ENCODE results near the gene PCBP3.
"Not testable (repeated sequence)": the region's sequence is repeated elsewhere in the genome, so short reads cannot be mapped to it uniquely, and the experiment has no call there.

PCBP3 gene

DNA sequence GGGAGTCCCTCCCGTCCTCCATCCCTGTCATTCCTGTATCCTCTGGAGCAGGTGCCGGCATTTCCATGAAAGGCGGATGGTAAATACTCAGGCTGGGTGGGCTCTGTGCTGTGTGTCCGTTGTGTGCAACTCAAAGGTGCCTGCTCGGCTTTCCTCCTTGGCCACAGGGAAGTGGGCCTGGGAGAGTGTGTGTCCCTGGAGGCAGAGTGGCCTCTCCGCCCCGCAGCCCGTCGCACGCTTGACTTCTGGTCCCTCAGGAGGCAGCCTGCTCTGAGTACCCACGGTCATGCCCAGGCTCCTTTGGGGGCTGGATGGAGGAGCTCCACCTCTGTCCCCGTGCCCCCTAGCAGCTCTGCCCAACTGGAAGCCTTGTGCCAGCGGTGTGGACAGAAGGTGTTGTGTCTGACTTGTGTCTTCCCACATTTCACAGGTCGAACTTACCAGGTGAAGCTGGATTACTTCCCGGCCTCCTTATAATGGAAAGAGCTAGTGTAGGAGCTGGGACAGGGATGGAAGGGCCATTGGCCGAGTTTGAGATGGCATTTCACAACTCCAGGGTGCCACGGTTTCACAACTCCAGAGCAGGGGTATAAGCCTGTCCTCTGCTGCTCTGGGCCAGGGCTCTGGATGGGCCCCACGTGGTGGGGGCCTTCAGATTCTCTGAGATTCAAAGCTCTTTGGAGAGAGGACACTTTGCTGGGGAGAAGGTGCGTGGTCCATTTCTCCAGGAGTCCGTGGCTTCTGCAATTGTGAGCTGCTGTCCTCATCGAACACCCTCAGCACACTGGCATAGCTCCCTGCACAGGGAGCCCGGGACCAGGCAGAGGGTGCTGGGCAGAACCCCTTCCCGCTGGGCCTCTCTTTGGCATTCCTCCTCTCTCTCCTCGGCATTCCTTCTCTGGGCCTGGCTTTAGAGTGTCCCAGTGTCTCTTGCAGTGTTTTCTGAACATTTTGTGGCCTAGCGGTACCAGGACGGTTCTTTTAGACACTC is 185.3 kb downstream of the PCBP3 start:
- no peak for DNase-seq (ENCODE audit: low read depth)

DNA sequence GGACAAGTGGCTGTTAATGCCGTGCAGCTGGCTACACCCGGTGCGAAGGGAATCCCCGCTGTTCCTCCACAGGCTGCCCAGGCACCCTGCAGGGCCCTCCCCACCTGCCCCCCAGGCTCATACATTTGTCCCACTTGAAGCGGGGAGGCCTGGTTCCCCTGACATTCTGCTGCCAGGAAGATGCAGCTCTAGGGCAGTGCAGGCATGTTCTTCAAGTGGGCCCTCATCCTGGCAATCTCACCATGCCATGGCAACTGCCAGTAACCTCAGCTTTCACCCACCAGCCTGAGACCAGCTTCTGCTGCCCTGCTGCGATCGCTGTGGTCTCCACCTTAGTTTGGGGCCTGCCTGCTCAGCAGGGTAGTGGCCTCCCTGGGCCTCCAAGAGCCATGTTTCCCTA is 186.1 kb downstream of the PCBP3 start:
- no peak for DNase-seq (ENCODE audit: low read depth)

DNA sequence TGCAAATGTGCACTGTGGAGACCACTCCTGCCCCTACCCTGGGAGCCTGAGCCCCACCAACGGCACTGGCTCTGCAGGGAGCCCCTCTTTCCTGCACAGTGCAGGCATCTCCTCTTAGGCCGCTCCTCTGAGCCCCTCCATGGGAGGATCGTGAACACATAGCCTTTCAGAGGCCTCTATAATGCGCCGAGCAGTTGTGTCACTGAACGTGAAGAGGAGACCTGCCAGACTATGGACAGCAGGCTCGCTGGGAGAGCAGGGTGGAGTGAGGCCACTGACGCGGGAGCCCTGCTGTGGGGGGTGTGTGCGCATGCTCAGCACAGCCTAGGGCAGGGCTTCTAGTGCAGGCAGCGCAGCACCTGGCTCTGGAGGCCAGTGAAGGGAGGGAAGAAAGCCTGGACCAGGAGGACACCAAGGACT is 186.7 kb downstream of the PCBP3 start:
- DNase-seq (ENCODE audit: low read depth): no peak

DNA sequence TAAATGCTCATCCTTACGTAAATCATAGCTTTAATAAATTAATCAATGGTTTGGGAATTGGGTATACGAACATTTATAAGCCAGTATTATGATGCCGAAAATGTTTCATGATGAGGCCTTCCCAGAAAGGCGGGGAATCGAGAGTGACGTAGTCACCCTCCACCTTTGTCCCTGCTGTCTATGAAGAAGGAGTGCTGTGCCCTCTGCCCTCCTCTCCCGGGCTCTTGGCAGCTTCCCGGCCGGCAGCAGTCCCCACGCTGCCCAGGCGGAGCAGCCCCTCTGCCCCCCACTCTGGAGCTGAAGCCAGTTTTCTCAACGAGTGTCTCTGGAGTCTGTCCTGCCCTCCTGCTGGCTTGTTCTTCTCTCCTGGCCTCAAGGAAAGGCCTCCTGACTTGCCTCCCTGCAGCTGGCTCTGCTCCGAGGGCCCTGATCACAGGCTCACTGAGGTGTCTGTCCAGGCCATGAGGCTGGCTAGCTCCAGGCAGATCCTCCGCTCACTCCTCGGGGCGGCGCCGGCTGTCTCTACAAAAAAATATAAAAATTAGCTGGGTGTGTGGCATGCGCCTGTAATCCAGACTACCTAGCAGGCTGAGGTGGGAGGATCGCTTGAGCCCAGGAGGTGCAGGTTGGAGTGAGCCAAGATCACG is 187.3 kb downstream of the PCBP3 start:
- DNase-seq (ENCODE audit: low read depth): no peak

DNA sequence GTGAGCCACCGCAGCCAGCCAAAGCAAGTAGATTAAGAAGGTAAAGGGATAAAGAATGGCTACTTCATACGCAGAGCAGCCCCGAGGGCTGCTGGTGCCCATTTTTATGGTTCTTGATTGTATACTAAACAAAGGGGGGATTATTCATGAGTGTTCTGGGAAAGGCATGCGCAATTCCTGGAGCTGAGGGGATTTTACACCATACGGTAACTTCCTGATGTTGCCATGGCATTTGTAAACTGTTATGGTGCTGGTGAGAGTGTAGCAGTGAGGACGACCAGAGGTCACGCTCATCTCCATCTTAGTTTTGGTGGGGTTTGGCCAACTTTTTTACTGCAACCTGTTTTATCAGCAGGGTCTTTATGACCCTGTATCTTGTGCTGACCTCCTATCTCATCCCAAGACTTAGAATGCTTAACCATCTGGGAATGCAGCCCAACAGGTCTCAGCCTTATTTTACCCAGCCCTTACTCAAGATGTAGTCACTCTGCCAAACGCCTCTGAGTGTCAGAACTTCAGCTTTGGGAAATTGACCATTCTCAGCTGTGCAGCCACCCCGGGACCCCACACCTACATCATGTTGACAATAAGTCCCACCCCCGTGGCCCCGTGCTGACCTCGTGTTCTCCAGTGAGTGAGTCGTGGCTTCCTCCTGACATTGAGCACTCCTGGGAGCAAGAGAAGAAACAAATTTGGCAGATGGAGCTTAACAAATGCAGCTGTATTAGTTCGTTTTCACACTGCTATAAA is 188.6 kb downstream of the PCBP3 start:
- no peak for DNase-seq (ENCODE audit: low read depth)

DNA sequence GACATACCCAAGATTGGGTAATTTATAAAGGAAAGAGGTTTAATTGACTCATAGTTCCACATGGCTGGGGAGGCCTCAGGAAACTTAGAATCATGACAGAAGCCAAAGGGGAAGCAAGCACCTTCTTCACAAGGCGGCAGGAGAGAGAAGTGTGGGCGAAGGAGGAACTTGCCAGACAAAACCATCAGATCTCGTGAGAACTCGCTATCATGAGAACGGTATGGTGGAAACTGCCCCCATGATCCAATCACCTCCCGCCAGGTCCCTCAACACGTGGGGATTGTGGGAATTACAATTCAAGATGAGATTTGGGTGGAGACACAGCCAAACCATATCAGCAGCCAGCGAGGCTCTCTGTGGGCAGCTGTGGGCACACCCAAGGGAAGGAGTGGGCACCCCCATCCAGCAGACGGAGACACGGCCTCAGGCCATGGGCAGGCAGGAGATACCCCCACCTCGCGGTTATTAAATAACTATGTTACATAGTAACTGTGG is 189.3 kb downstream of the PCBP3 start:
- DNase-seq (ENCODE audit: low read depth): not testable (repeated sequence)

DNA sequence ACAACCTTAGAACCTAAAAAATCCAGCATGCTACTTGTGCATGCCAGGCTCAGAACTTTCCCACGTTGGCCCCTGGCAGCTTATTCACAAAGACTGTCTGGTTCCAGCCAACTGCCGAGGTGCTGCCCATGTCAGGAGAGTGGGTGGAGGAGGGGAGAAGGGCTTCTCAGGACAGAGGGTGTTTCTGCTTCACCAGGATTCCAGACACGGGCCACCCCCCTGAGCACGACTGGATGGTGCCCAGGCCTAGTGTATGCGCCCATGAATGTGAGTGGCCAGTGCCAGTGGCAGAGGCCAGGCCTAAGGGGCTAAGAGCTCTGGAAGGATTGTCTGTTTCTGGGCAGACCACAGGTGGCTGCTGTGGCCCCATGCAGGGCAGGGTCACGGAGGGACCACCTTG is 189.9 kb downstream of the PCBP3 start:
- DNase-seq (ENCODE audit: low read depth): no peak

DNA sequence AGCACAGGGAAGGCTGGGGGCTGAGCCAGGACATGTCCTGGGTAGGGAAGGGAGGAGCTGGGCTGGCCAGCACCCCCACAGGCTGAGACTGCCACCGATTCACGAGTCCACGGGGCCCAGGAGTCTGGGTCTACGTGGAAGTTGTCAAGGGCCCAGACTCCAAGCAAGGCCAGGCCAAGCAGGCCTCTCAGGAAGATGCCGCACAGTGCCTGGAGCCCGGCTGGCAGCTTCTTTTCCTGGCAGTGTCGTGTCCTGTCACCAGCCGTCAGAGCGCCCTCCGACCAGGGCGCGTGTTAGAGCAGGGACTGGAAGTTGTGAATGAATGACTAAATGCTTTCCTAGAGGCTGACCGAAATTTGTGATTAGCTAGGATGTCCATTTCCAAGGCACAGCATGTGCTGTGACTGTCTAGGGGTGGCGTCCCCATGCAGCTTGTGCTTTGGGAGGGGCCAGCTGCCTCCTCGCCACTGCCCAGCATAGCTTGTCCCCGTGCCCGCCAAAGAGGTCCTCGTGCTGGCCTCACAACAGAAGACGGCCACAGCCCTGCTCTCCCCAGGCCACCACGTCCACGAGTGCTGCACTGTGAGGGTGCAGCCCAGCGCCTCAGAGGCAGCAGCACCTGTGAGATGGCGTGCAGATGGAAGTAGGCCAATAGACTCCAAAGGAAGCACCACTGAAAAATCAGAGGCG is 190.6 kb downstream of the PCBP3 start:
- DNase-seq (ENCODE audit: low read depth): no peak

DNA sequence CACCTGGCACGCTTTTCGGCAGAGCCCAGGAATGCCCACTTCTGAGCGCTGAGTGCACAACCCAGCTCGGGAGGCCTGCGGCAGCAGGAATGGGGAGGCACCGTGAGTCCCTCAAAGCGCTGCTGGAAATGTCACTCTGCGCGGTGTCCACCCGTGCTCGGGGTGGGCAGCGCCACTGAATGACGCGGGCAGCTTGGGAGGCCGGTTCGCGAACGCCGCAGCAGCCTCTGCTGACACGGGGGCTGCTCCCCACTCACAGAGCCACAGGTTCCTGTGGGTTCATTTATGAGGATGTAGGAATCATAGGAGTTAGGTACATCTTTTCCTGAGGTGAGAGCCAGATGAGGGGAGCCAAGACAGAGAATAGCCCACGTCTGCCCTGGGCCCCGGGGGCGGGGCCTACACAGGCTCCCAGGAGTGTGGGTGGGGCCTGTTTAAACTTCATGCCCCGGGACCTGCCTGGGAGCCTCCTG is 191.3 kb downstream of the PCBP3 start:
- DNase-seq (ENCODE audit: low read depth): no peak

DNA sequence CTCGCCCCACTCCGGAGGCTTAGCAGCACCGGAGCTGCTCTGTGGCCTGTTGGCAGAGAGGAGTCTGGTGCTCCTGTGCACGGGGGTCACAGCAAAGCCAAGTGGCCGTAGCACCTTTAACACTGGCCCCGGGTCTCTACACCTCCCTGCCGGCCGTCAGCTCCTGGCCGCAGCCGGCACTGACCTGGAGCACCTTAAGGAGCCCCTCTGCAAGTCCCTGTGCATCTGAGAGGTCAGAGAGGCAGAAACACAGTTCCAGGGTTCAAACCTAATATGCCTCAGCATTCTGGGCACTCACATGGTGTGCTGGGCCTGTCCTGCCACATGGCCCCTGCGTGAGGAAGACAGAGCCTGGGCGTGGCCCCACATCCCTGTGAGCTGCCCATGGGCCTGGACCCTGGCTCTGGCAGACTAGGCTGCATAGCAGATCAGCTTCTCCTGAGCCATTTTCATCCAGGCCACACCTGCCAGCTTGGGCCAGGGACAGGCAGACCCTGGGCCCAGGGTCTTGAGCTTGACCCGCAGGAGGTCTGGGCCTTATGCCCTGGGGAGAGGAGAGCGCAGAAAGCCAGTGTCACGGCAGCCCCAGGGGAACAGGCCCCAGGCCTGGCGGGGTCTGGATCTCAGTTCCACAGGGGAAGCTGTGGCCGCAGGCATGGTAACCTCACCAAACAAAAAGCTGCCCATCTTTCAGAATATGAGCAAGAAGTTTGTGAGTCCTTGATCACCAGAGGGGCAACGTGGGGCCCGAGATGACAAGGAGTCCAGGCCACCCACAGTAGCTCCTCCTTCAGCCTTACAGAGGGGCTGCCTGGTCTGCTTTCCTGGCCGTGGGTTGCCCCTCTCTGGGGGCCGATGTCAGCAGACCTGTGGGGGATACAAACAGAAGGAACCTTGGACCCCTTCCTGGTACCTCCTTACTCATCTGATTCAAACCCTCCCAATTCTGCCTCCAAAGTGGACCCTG is 192.1 kb downstream of the PCBP3 start:
- DNase-seq (ENCODE audit: low read depth): no peak

DNA sequence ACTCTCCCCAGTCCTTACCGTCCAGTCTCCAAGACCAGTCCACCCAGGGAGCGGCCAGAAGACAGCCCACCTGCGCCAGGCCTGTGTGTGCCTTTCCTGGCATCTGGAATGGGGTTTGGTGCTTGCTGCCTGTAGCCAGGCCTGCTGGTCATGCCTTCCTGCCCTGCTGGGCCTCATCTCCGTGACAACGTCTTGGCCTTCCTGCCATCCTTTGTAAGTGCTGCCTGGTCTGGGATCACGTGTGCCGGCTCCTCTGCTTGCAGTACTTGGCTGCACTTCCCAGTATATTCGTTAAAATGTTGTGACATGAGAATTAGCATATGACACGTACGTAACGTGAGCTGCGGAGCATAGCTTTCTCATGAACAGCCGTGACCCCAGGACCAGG is 192.7 kb downstream of the PCBP3 start:
- DNase-seq (ENCODE audit: low read depth): no peak

DNA sequence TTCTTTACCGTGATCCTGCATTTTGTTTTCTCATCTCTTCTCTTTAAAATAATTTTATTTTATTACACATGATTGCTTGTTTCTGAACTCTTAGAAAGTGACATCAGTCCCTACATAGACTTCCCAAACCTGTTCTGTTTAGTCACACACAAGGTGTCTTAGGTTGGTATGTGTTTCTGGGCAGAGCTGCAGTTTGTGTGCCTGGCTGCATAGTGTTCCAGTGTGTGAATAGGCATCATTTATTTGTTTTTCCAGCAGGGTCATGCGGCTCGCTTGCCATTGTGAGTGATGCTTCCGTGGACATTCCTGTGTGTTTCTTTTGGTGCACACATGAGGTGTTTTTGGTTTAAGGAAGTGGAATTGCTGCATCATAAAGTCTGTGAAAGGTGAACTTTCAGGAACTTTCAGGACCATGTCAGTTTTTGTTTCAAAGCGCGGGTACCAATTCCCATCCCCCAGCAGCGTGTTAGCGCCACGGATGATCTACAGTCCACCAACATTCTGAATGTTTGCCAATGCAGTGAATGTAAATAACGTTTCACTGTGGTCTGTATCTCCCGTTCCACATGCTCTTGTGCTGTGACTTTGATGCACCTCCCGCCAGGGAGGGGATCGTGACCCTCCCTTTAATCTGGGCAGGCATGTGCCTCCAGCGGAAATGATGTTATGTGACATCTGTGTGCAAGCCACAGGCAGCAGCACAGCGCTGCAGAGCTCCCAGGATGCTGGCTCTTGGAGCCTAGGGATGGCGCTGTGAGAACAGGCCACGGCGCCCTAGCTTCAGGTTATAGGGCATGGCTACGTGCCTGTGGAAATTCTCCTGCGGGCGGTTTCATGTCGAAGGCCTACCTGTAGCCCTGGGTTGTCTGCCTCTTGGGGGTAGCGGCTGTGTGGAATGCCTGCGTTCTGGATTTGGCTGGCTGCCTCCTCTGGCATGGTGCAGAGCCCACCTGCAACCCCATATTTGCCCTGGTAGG is 193.5 kb downstream of the PCBP3 start:
- DNase-seq (ENCODE audit: low read depth): no peak

DNA sequence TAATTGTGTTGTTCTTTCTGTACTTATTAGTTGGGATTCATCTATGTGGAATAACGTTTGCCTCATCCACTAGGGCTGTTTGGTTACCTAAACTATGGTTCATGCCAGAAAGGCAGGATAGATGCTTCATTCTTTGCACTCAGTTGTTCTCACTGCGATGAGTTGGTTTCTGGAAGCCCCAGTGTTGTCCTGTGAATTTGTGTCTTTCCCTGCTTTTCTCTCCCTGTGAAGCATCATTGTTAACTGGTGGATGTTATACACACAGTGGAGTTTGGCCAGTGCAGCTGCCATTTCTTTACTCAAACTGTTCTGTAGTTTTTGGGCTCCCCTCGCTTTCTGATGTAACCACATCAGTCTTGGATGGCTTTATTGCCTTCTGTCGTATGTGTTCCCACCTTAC is 194.4 kb downstream of the PCBP3 start:
- no peak for DNase-seq (ENCODE audit: low read depth)

DNA sequence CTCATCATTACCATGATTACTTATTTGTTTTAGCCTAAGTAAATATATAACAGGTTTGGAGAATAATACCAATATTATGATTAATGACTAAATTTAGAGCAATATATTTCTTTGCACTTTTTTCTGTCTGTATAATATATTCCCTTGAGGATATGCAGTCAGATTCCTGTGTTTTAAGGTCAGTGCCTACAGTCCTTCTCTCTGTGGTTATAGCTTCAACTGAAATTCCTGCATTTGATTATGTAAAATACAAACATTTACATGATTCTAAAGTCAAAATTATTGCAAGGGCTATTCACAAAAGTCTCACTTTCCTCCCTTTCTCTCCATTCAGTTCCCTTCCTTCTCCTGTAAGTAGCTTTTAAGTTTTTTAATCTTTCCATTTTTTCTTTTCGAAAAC is 195.1 kb downstream of the PCBP3 start:
- DNase-seq (ENCODE audit: low read depth): no peak

DNA sequence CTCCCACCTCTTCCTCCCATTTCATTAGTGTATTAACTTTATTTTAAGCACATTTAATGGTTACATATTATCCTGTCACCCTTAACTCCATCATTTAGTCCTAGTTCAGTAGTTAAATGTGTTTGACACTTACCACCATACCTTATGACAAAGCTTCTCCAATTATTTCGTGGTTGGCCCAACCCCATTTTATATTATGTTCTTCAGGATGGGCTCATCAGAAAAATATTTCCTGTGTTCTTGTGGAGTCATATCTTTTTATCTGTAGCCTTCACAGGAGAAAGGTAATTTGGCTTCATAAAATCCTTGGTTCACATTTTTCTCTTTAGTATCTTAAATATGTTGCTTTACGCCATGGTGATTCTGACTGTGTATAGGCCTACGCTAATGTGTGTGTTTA is 195.7 kb downstream of the PCBP3 start:
- DNase-seq (ENCODE audit: low read depth): no peak

DNA sequence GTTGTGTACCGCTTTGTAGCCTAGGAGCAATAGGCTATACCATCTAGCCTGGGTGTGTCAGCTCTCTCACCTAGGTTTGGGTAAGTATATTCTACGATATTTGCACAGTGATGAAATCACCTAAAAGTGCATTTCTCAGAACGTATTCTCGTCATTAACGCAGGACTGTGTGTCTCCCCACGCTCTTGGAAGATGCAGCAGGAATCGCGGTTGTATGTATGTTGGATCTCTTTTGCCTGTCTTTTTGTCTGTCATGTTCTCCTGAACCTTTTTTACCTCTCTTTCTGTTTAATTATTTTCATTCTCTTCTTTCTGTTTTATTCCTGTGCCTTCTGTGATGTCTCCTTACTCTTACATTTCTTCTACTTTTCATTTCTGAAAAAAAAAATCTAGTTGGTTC is 197.5 kb downstream of the PCBP3 start:
- DNase-seq (ENCODE audit: low read depth): no peak

DNA sequence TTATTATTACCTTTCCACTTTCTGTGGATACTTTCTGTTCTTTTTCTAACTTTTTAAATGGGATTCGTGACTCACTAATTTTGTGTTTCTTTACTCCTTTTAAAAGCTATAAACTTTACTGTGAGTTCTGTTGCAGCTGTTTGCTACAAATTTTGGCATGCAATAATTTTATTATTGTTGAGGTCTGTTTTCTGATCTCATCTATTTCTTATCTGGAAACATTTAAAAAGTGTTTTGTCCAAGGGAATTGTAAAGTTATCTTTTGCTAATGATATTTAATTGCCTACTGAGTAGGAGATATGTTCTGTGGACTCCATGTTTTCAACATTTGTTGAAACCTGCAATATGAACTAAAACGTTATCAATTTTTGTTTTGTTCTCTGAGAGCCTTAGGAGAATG is 199.9 kb downstream of the PCBP3 start:
- DNase-seq (ENCODE audit: low read depth): no peak

DNA sequence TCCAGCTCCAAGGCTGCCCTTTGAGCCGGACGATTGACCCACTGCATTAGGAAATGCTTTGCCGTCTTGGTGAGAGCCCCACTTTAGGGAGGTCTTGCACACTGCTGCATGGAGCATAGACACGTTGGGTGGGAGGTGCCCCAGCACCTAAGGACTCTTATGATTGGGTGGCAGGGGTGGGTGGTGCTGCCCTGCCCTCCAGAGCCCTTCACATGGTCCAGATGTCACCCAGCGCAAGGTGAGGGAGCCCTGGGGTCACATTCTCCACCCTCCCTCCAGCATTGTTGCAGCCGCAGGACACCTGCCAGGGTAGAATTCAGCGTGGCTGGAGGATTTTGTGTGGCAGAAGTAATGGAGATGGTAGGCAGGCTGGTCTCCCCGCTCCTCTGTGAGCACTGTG is 200.7 kb downstream of the PCBP3 start:
- DNase-seq (ENCODE audit: low read depth): no peak

DNA sequence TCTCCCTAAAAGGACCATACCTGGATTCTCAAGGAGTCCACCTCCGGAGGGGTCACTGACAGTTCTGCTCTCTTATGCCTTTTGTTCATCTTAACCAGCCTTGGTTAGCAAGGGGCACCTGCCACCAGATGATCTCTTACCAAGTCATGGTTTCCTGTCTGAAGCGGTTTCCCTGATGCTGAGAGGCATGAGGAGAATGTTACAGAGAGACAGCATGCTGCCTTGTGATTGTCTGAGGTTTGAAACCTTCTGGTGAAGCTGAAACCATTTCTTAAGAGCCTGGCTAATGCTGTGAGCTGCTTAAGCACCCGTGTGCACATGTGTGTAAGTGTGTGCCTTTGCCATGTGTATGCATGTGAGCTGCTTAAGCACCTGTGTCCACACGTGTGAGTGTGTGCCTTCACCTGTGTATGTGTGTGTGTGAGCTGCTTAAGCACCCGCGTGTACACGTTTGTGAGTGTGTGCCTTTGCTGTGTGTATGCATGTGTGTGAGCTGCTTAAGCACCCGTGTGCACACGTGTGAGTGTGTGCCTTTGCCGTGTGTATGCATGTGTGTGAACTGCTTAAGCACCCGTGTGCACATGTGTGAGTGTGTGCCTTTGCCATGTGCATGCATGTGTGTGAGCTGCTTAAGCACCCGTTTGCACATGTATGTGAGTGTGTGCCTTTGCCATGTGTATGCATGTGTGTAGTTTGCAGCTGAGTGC is 201.7 kb downstream of the PCBP3 start:
- DNase-seq (ENCODE audit: low read depth): no peak
